IMR-90 (cell line): ENCODE measurements around the gene CCDC18. TPM values are rescaled to one million over a fixed set of nuclear protein-coding genes. Genes with fewer than 3 reads are reported as not detected.

ENCODE experiments used
- ATAC-seq: fragments of 200-7000 bp; cut with Tn5 transposase; 2 replicates; pipeline ENCODE4 v1.9.1; 2020; ENCODE audit warnings: low read depth, mild to moderate bottlenecking, moderate library complexity
- BruUV-seq: library from RNA; stranded (reverse); fragments of 400-500 nt; replicated peaks from 2 replicates; lab custom pipeline; 2021; lab: Mats Ljungman, UMichigan
- CTCF ChIA-PET: fragments of 300-600 bp; formaldehyde crosslinking; extraction: SDS; loops from one replicate; lab custom pipeline; 2021; ENCODE audit warnings: antibody characterized with exemption; lab: Yijun Ruan, JAX
- POLR2A ChIA-PET: fragments of 300-600 bp; sonication (Branson Sonifier 250); formaldehyde crosslinking; loops from one replicate; lab custom pipeline; 2022; ENCODE audit warnings: antibody characterized with exemption; ENCODE audit not compliant: unreplicated experiment; lab: Charles Lee
- DNase-seq: peaks from one replicate; pipeline ENCODE4 v3.0.0; 2013
- H2AFZ ChIP-seq: replicated peaks from 2 replicates; pipeline ENCODE3; 2013; ENCODE audit warnings: low read length, mild to moderate bottlenecking; ENCODE audit not compliant: poor library complexity
- H2AK5ac ChIP-seq: 2 replicates; pipeline ENCODE4 v1.6.1; 2013; ENCODE audit warnings: low read depth, low read length, inconsistent platforms
- H2AK9ac ChIP-seq: replicated peaks from 2 replicates; pipeline ENCODE3; 2013; ENCODE audit warnings: mild to moderate bottlenecking, low read depth, low read length, moderate library complexity; ENCODE audit not compliant: poor library complexity
- H2BK120ac ChIP-seq: 2 replicates; pipeline ENCODE4 v1.6.1; 2013; ENCODE audit warnings: low read depth, low read length, inconsistent platforms
- H2BK15ac ChIP-seq: 3 replicates; pipeline ENCODE4 v1.6.1; 2013; ENCODE audit warnings: low read depth, low read length, inconsistent platforms
- H2BK20ac ChIP-seq: 2 replicates; pipeline ENCODE4 v1.6.1; 2013; ENCODE audit warnings: low read depth, mild to moderate bottlenecking, inconsistent platforms, low read length, moderate library complexity
- H2BK5ac ChIP-seq: 2 replicates; pipeline ENCODE4 v1.6.1; 2013; ENCODE audit warnings: mild to moderate bottlenecking, low read depth, low read length, inconsistent platforms; ENCODE audit not compliant: poor library complexity, severe bottlenecking
- H3K14ac ChIP-seq: replicated peaks from 2 replicates; pipeline ENCODE4 v1.6.1; 2013; ENCODE audit warnings: low read depth, low read length, inconsistent platforms
- H3K18ac ChIP-seq: 2 replicates; pipeline ENCODE4 v1.6.1; 2013; ENCODE audit warnings: low read depth, low read length, control low read depth
- H3K23ac ChIP-seq: 2 replicates; pipeline ENCODE4 v1.6.1; 2013; ENCODE audit warnings: low read depth, low read length, inconsistent platforms
- H3K27ac ChIP-seq: 2 replicates; pipeline ENCODE4 v1.5.1; 2013; ENCODE audit warnings: mild to moderate bottlenecking, control low read depth, low read length; ENCODE audit not compliant: insufficient read depth
- H3K27me3 ChIP-seq: 2 replicates; pipeline ENCODE4 v1.6.1; 2013; ENCODE audit warnings: low read length; ENCODE audit not compliant: control insufficient read depth, insufficient read depth
- H3K36me3 ChIP-seq: 2 replicates; pipeline ENCODE4 v1.6.1; 2013; ENCODE audit warnings: low read length, mixed read lengths; ENCODE audit not compliant: control insufficient read depth, insufficient read depth
- H3K4ac ChIP-seq: 2 replicates; pipeline ENCODE4 v1.6.1; 2013; ENCODE audit warnings: low read depth, low read length, inconsistent platforms
- H3K4me1 ChIP-seq: 2 replicates; pipeline ENCODE4 v1.6.1; 2013; ENCODE audit warnings: low read length, mixed read lengths; ENCODE audit not compliant: control insufficient read depth, insufficient read depth
- H3K4me2 ChIP-seq: 2 replicates; pipeline ENCODE4 v1.6.1; 2013; ENCODE audit warnings: low read depth, mild to moderate bottlenecking, control low read depth, low read length, moderate library complexity
- H3K4me3 ChIP-seq: 2 replicates; pipeline ENCODE4 v1.5.1; 2013; ENCODE audit warnings: low read depth, mild to moderate bottlenecking, control low read depth, low read length, moderate library complexity; ENCODE audit not compliant: insufficient read depth
- H3K56ac ChIP-seq: 2 replicates; pipeline ENCODE4 v1.6.1; 2013; ENCODE audit warnings: low read length, inconsistent platforms; ENCODE audit not compliant: insufficient read depth; ENCODE audit errors: extremely low read depth
- H3K79me1 ChIP-seq, 2 experiments: 2 replicates each; pipeline ENCODE4 v1.6.1; 2013; ENCODE audit warnings: low read length in 2 of 2, inconsistent platforms in 1 of 2, low read depth in 1 of 2
- H3K9ac ChIP-seq: 2 replicates; pipeline ENCODE4 v1.6.1; 2013; ENCODE audit warnings: low read depth, low read length, control low read depth
- H3K9me1 ChIP-seq: 2 replicates; pipeline ENCODE4 v1.6.1; 2013; ENCODE audit warnings: low read length, inconsistent platforms; ENCODE audit not compliant: insufficient read depth
- H3K9me3 ChIP-seq: 2 replicates; pipeline ENCODE4 v1.6.1; 2013; ENCODE audit warnings: low read length; ENCODE audit not compliant: control insufficient read depth, insufficient read depth
- H4K20me1 ChIP-seq: 2 replicates; pipeline ENCODE4 v1.6.1; 2013; ENCODE audit warnings: low read length, inconsistent platforms; ENCODE audit not compliant: insufficient read depth
- H4K5ac ChIP-seq: 2 replicates; pipeline ENCODE4 v1.6.1; 2013; ENCODE audit warnings: mild to moderate bottlenecking, low read depth, low read length, control low read depth
- H4K8ac ChIP-seq, 2 experiments: 2 replicates each; pipeline ENCODE4 v1.6.1; 2013; ENCODE audit warnings: low read depth in 2 of 2, low read length in 2 of 2, control low read depth in 1 of 2, inconsistent platforms in 1 of 2
- H4K91ac ChIP-seq: 2 replicates; pipeline ENCODE4 v1.6.1; 2013; ENCODE audit warnings: low read depth, low read length, inconsistent platforms; ENCODE audit not compliant: insufficient read depth
- CHD1 ChIP-seq: IDR thresholded peaks from 2 replicates; pipeline ENCODE4 v1.6.1; 2012; ENCODE audit warnings: low read depth, low read length, improper control_type of control experiment
- MAFK ChIP-seq: IDR thresholded peaks from 2 replicates; pipeline ENCODE4 v1.6.1; 2012; ENCODE audit warnings: low read depth, low read length, improper control_type of control experiment
- WGBS, 2 experiments: methylation state at CpG; one replicate each; pipeline versions ENCODE4 v1.1.5 to v1.1.7; 2013; ENCODE audit warnings: missing lambda C conversion rate in 2 of 2; ENCODE audit not compliant: insufficient read length in 1 of 2; ENCODE audit errors: extremely low coverage in 2 of 2; 5-methylcytosine and 5-hydroxymethylcytosine counted together
- dilution Hi-C: fragments of 300-500 bp; cut with HindIII; formaldehyde crosslinking; loops from one replicate; pipeline ENCODE4 v1.14.3; 2018; ENCODE audit warnings: low sequenced_read_pairs; ENCODE audit not compliant: unreplicated experiment
- in situ Hi-C: fragments of 300-500 bp; cut with MboI; formaldehyde crosslinking; loops from 3 replicates; pipeline ENCODE4 v1.14.3; 2019; ENCODE audit warnings: low sequenced_read_pairs, inconsistent platforms, mixed read lengths
- intact Hi-C: fragments of 100-400 bp; cut with micrococcal nuclease; formaldehyde crosslinking; loops from 2 replicates; pipeline ENCODE4 v1.10.0; 2022
- polyA plus RNA-seq, 3 experiments: library from polyadenylated mRNA; depleted of rRNA; stranded (reverse); fragments of >200 nt; gene quantifications; 2 replicates each; pipeline ENCODE4 v1.2.3, GENCODE V29; 2012; ENCODE audit warnings: low replicate concordance in 1 of 3
- total RNA-seq: library from RNA; depleted of rRNA; stranded (reverse); fragments of >200 nt; gene quantifications from 2 replicates; pipeline ENCODE4 v1.2.3, GENCODE V29; 2012

Gene CCDC18
- total and polyA plus RNA-seq, 2 of the 4 experiments (the other 2 are of a cell fraction), result 5.5 to 7.3 TPM

DNA sequence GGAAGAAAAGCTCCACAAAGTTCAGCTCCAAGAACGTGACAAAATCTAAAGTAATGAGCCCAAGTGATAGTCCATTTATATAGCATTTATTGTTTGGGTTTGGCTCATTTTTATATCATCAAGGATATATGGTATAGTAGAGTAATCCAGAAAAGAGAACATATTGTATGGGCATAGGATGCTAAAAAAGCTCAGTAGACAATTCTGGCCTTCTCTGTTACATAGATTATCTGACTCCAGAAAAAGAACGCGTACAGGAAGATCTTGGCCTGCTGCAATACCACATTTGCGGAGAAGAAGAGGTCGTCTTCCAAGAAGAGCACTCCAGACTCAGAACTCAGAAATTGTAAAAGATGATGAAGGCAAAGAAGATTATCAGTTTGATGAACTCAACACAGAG lies 44.1 kb upstream of the CCDC18 start:
- Histone ChIP-seq H3K4me2 (no peak overlapping the region), H3K4ac (no peak overlapping the region), H3K56ac (no peak overlapping the region), H3K4me3 (no peak overlapping the region), H2BK15ac (no peak overlapping the region), H3K23ac (no peak overlapping the region), H3K9me3 (no peaks in the 10 kb centered on the region), H3K27ac (no peak overlapping the region), H3K27me3 (no peaks in the 10 kb centered on the region), H3K14ac (no peak overlapping the region), H2BK120ac (no peak overlapping the region), H2AK9ac (no peak overlapping the region), H2AK5ac (no peak overlapping the region), H4K8ac (no peak overlapping the region), H3K9me1 (peaks cover 4% of the 10 kb centered on the region; the same call in 1 of the 2 replicates), H4K91ac (no peak overlapping the region), H4K5ac (no peak overlapping the region), H3K79me1 (peaks cover 0 to 15% of the 10 kb centered on the region in 2 experiments; a peak in 3 of 4 replicates), H3K4me1 (no peaks in the 10 kb centered on the region), H3K18ac (no peak overlapping the region), H4K20me1 (no peaks in the 10 kb centered on the region), H2BK5ac (no peak overlapping the region), H2BK20ac (no peak overlapping the region), H3K9ac (no peak overlapping the region), H2AFZ (no peak overlapping the region), H3K36me3 (peaks cover 11% of the 10 kb centered on the region)
- intact Hi-C loops, result no loop called here
- in situ Hi-C loops, result no loop called here
- ATAC-seq (no peak), DNase-seq (no peak)
- WGBS, 2 experiments, result 100% methylated on average over 2 of the region's 5 CpGs; no CpG with 5 or more reads in 1 of the 2 experiments
- POLR2A ChIA-PET, result no interaction called here
- TF ChIP-seq MAFK (0 out of 2 replicates have a peak, but pooled peaks have one; percentile 28), CHD1 (no peak)
- CTCF ChIA-PET, result no interaction called here
- dilution Hi-C loops, result no loop called here
- BruUV-seq, result no TSS peak
